Erythroblast (primary cell): ENCODE data around the gene PARD3.

Experiments used
- DNase-seq, 2 experiments: peaks; one replicate each; lab custom pipeline; 2025; lab: John Stamatoyannopoulos, UW
- GATA1 ChIP-seq: IDR thresholded peaks from 2 replicates; pipeline ENCODE4 v1.6.1; 2011; ENCODE audit warnings: low read depth, mild to moderate bottlenecking, control low read depth, low read length, moderate library complexity
- POLR2A ChIP-seq: IDR thresholded peaks from 2 replicates; pipeline ENCODE4 v1.6.1; 2011; ENCODE audit warnings: mild to moderate bottlenecking, low read length

PARD3 gene

DNA sequence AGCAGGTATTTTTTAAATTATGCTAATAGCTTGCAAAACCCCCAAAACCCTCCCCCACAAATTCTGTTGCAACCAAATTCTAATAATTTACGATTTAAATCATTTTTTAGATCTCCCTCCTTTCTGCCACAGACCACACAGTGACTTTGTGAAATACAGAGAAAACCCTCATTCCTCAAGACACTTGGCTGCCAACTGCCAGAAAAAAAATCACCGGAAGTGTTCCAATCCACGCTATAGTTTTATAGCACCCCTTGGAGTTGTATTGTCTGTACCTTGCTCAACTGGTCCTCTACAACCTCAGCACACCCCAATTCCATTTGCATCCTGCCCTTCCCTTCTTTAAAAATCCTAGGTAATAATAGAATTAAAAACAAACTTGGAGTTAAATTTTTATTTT lies 560.1 kb downstream of the PARD3 start:
- no peak for TF ChIP-seq GATA1
- DNase-seq: no peak

DNA sequence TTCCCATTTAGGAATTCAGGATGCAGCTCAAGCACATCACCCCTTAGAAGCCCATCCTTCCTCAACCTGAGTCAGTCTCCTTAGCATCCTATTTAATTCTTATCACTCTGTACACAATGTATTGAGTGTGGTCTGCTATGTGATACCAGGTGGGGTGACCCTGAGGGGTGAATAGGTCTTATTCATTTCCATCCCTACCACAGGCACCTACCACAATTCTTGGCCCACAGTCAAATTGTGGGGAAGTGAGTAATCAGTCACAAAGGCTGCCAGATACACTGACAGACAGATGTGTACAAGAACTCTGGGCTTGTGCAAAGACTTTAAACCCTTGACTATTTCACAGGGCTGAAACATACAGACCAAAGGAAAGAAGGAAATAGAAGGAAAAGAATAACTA lies 560.5 kb downstream of the PARD3 start:
- no peak for TF ChIP-seq POLR2A
- no peak for TF ChIP-seq GATA1
- DNase-seq: no peak

DNA sequence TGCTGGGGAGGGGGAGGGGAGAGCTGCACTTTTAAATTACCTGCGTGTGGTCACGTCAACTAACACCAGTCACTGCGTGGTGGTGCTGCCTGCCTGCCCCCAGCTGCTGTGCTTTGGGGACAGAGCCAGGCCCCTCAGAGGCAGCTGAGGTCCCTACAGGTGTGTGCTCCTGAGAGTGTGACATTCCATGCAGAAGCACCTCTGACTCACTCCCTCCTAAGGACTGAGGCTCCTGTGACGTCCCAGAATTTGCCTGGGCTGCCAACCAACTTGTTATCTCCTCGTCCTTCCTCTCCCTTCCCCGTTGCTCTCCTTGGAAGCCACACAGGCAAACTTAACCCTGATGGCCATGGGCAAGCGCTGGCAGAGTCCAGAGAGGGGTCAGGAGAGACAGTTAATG lies 563.0 kb downstream of the PARD3 start:
- no peak for DNase-seq
- TF ChIP-seq GATA1: no peak
- TF ChIP-seq POLR2A: no peak

DNA sequence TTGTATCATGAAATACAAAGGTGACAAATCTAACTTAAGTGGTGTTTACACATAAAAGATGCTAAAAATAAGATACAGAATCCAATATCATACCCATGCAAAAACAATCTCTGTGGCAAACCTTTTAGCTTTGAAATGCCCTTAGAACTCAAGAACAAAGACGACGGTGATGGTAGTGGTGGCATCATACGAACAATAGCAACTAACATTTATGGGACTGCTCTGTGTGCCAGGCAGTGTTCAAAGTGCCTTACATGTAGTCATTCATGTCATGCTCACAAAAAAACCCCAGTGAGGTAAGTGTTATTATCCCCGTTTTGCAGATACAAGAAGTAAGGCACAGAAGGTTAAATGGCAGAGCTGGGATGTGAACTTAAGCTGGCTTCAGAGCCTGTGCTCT lies 563.9 kb downstream of the PARD3 start:
- no peak for DNase-seq
- TF ChIP-seq GATA1 (no peak), POLR2A (no peak)

DNA sequence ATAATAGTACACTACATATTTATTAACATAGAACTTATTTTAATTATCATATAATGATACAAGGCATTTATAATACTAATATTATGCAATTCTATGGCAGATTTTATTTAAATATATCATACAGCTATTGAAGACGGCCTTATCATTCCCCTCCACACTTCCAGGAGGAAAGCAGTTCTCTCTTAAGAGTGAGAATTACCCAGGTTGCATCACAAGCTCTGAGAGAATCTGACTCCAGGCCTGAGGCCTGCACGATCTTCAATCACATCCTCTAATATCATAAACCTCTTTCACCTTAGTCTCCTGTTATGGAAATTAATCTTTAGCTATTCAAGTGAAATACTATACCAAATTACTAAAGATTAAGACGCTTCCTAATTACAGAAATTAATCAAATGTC lies 564.4 kb downstream of the PARD3 start:
- no peak for DNase-seq
- TF ChIP-seq GATA1 (no peak), POLR2A (no peak)

DNA sequence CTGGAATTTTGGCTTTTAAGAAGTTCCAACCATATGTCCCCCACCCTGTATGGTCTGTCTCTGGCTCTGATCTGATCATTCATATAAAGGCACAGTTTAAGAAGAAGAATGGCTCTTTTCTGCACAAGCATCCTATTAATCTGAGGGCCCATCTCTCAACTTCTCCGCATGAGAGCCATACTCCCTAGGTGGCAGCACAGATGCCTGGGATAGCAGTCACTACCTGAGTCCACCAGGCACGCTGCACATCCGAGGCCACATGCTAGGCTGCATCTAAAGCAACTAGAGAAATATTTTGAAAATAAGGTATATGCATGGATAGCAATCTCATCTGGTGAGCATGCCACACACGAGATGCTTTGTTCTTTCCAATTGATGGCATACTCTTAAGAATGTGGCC lies 565.5 kb downstream of the PARD3 start:
- no peak for TF ChIP-seq POLR2A
- no peak for TF ChIP-seq GATA1
- no peak for DNase-seq

DNA sequence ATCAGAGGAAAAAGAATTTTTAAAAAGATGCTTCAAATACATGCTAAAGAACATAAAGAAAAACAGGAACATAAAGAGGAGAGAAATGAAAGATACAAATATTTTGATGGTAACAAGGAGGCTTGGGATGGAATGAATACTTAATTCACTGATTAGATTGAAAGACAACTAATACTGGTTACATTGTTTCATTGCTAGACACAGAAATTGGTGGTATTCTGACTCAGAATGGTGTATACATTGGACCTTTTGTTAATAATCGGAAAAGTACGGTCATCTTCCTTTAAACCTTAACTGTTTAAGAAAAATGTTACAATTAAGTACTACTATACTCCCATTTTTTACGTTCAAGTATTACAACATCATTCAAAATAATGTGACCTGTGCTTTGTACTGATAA lies 567.5 kb downstream of the PARD3 start:
- no peak for DNase-seq
- TF ChIP-seq POLR2A (no peak), GATA1 (no peak)

DNA sequence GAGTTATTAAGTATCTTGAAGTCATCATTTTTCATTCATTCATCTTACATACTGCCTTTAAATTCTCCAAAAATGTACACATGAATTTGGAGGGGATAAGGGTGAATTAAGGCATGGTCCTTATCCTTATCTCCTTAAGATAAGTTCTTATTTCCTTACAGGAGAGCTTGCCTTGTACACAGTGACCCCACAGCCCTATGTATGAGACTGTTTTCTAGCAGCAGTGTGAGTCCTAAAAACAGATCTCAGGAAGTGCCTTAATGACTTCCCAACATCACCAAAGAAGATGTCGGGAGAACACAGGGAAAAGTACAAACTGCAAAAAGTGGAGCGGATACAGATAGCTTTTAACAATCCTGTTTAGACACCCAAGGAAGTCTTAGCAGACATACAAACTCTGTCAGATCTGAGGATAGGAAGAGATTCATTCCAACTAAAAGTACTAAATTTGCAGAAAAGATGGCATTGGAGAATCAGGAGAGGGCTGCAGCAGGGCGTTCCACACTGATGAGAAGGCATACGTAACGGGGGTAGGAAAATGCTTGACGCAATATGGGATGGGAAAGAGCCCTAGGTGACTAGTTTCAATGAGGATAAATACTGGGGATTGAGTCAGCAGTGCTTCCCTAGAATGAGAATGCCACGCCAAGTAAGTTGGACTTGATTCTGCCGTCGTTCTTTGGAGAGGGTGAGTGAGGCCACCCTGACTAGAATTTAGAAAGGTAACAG lies 570.2 kb downstream of the PARD3 start:
- no peak for TF ChIP-seq GATA1
- TF ChIP-seq POLR2A: no peak
- DNase-seq: no peak

DNA sequence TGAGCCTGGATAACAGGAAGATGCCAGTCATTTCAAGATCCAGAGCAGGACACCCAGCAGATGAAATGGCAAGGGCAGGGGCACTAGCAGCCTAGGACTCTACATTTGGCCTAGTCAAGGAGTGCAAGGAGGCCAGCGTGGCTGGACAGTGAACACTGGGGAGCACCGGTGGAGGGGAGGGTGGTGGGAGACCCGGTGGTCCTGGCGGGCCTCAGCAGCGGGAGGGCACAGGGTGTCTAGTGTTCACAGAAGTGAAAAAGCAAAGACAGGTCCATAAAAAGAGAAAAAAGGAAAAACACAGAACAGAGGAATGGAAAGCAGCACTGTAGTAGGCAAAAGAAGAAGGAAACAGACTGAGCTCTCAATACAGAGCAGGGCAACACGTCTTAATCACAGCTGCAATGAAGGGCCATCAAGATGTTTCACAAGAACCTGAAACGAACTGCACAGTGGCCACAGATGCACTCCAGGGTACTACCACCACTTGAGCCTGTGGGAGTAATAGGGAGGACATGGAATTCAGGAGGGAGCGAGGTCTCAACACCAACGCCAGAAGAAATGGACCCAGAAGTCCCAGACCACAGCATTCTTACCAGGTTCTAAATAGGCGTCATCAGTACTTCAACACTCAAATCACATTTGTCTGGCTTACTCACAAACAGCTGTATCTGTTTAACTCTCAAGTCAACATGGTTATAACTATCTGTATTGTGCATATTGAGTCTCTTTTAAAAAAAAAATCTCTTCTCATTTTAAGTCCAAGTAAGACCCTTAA lies 573.7 kb downstream of the PARD3 start:
- DNase-seq: no peak
- TF ChIP-seq GATA1: no peak
- no peak for TF ChIP-seq POLR2A

DNA sequence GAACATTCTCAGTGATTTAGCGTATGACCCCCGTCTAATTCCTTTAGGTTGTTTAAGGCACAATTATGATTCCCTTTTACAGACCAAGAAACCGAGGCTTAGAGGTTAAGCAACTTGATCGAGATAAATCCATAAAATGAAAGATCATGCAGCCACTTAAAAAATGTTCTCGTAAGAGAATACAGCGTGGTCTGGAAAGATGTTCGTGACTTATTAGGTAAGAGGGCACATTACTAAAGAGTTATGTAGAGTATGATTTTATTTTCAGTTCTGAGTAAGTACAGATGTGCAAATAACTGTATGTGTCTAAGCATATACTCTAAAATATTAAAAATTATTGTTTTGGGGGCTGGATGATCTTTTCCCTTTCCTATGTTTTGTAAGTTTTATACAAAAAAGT lies 575.1 kb downstream of the PARD3 start:
- no peak for TF ChIP-seq POLR2A
- no peak for TF ChIP-seq GATA1
- DNase-seq: no peak

DNA sequence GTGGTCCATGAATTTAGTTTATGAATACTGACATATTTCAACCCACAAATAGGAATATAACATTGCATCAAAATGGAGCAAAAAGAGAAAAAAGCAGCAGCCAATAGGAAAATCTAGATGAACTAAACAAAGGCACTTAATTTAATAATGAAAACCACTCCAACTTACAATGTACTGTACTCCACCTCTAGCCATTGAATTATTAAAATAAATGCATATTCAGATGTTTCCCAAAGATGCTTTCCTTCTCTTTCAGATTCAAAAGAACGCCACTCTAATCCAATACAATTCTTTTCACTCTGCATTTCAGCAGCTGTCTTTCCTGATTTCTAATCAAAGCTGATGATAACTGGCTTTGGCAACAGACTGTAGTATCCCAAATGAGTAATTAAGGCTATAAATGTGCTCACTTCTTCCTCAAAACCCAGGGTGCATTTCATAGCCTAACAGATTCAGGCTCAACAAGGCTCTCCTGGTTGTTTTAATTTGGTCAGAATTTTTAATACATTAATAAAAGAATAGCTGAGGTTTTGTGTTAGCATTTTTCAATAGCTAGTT lies 577.1 kb downstream of the PARD3 start:
- DNase-seq: no peak
- TF ChIP-seq GATA1 (no peak), POLR2A (no peak)

DNA sequence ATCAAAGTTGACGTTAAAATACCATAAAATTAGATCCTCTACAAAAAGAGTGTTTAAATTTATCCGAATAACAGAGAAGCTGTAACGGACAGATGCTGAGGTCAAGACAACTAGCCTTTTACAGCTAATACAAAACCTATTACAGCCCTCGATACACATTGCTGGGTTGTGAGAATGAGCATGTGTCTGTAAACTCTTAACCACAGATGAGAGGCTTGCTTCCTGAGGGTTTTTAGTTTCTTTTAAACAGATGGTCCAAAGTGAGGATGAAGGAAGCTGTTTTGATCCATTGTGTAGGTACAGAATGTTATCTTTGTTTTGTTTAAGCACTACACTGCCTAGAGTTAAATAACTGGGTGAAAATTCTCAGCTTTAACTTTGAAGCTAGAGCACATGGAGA lies 578.2 kb downstream of the PARD3 start:
- DNase-seq: no peak
- TF ChIP-seq GATA1 (no peak), POLR2A (no peak)

DNA sequence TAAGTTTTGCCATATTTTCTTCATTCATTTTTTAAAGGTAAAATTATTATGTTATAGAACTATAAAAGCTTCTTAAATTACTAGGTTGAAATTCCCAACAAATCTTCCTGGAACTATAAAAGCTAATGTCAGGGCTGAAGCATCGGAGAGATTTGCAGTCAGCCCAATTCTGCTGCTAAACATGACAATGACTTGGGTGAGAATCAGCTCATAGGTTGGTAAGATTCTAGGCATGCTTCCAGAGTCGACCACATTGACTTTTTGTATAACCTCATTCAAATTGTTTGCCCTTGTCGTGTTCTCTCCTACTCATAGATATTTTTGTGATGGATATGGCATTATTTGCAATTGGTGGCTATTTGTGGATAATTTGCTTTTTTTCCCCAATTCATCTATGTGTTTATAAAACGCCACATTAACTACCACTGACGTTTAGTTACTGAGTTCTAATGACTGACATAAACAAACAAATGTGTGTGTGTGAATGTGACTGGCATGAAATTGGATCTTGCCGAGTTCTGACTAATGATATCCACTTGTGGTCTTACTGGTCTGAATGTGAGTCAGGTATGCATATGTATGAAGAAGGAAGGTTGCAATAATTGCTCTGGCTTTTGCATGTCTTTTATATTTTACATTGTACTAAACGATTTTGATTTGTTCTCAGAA lies 579.8 kb downstream of the PARD3 start:
- TF ChIP-seq POLR2A (no peak), GATA1 (no peak)
- no peak for DNase-seq

DNA sequence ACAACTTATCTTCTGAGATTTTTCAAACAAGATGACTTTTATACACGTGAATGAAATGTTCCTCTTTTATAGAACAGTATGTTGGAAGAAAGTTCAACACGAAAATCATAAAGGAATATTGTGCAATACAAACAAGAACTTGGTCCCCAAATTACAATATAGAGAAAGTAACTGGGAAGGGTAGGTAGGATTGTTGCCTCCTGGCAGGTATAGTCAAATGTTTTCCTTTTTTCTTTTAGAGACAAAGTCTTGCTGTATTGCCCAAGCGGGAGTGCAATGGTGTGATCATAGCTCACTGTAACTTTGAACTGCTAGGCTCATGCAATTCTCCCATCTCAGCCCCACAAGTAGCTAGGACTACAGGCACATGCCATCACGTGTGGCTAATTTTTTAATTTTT lies 582.6 kb downstream of the PARD3 start:
- TF ChIP-seq GATA1 (no peak), POLR2A (no peak)
- DNase-seq: no peak

DNA sequence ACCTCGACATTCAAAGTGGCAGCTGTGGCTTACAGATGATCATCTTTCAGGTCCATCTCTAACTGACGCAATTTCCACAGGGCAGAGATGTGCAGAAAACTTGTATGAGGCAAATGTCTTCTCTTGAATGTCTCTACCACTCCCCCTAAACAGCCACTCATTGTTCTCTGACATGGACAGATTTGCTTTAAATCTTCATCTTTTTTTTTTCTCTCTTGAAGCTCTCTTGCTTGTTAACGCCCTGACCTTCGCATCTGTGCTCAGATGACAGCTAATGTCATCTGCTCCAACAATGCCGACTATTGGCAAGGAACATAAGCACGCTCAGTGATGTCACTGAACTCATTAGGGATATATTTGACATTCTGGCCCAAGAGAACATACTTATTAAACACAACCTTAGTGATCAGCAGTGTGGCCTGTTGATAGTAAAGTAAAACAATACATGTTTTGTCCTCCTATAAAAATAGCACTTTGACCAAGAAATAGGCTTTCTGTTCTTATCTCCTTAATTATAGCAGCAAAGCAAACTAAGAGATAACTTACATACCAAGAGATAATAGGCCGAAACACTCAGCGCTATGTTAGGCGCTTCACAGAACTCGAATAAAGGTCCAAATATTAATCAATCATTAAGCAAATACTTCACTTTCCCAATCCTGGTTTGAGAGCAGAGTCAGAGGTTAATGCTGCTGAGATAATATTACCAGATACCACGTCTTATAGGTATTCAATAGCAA lies 583.5 kb downstream of the PARD3 start:
- TF ChIP-seq POLR2A (no peak), GATA1 (no peak)
- no peak for DNase-seq
